Muscle of arm (tissue), 12 donors: Measurements from ENCODE around the gene SPARC. TPM values are rescaled to one million over a fixed set of nuclear protein-coding genes. Genes with fewer than 3 reads are reported as not detected.
"Not testable (repeated sequence)": the region's sequence is repeated elsewhere in the genome, so short reads cannot be mapped to it uniquely, and the experiment has no call there.

Experiments used
- DNase-seq: peaks from one replicate; pipeline ENCODE4 v3.0.0-alpha.2; 2013
- polyA plus RNA-seq, 12 donors: library from polyadenylated mRNA; unstranded; fragments of 120-200 nt; gene quantifications; one replicate each; pipeline ENCODE4 v1.2.1, GENCODE V29; 2013; ENCODE audit not compliant: insufficient read length in 12 of 12

Gene SPARC
- polyA plus RNA-seq, 12 donors: 3,389 to 6,972 (median 4,467) TPM

DNA sequence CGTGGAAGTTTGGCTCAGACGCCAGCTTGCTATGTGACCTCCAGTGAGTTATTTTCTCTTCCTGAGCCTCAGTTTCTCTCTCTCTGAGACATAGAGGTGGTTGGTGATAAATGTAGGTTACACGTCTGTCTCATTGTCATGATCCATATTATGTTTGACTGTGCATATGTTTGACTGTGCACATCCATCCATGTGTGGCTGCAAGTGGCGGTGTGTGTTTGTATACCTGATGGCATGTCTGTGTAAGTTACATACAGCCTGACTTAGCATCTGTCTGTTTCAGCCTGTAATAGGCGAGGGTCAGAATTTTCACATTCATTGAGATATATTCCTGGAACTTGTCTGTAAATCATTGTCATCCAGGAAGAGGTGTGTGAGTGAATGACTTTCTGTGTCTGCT lies 3.3 kb downstream of the SPARC start:
- no peak for DNase-seq

DNA sequence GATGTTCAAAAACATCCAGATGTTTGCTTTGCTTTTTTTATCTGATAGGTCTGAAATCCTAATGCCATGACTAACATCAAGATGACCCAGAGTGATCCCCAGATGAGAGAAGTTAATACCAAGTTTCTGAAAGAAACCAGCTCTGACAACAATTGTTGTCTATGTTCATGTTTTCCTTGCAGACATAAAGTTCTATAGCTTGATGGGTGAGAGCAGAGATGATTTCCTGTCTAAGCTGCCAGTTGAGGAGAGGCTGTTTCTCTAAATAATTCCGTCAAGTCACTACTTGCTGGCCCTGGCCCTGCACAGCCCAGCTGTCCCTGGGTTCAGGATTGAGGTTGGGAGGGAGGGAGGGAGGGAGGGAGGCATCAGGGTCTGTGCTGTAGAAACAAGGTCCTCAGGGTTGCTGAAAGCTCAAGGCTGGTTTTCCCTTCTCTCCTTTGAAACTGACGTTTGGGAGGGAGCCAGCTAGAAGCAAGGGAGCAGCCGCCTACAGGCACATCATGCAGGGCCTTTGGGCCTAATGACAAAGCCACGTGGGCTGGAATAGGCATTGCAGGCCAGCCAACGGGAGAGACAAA lies 3.9 kb downstream of the SPARC start:
- DNase-seq: no peak

DNA sequence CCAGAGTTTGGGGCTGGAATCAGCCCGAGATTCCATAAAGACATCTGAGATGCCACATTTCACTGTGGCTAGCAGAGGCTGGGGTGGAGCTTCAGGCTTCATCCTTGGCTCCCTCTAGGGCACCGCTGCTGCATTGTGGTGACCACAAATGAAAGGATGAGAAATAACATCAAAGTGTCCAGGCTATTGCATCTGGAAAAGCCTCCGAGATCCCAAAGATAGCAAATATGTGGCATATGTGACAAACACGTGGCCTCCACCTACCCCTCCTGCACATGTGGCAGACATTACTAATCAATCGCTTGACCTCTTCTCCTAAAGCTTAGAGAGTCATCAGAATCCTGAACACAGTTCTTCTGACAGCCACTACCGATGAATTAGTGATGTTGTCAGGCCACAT lies 4.5 kb downstream of the SPARC start:
- no peak for DNase-seq

DNA sequence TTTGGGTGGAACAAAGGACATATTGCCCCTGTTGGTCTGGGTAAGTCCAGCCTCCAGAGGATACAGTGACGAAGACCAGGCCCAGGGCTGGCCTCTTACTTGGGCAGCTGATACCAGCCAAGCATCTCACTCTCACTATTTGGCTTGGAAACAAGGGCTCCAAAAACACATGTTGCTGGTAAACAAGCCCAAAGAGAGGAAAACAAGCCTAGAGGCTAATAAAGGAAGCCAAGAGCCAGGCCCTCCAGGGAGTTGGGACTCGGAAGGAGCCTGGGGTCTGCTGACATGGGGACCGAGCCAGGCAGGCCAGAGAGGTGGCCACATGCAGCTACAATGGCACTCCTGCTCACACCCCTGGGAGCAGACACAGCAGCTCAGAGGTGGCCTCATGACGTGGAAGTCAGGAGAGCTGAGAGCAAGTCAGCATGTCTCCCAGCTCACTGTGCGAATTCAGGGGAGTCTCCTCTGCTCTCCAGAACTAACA lies 5.7 kb downstream of the SPARC start:
- no peak for DNase-seq

DNA sequence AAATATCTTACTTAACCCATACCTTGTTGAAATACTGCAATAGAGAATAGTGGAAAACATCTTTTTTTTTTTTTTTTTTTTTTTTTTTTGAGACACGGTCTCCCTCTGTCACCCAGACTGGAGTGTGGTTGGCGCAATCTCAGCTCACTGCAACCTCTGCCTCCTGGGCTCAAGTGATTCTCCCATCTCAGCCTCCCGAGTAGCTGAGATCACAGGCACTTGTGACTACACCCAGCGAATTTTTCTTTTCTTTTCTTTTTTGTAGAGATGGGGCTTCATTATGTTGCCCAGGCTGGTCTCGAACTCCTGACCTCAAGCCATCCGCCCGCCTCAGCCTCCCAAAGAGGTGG lies 6.6 kb downstream of the SPARC start:
- DNase-seq: not testable (repeated sequence)

DNA sequence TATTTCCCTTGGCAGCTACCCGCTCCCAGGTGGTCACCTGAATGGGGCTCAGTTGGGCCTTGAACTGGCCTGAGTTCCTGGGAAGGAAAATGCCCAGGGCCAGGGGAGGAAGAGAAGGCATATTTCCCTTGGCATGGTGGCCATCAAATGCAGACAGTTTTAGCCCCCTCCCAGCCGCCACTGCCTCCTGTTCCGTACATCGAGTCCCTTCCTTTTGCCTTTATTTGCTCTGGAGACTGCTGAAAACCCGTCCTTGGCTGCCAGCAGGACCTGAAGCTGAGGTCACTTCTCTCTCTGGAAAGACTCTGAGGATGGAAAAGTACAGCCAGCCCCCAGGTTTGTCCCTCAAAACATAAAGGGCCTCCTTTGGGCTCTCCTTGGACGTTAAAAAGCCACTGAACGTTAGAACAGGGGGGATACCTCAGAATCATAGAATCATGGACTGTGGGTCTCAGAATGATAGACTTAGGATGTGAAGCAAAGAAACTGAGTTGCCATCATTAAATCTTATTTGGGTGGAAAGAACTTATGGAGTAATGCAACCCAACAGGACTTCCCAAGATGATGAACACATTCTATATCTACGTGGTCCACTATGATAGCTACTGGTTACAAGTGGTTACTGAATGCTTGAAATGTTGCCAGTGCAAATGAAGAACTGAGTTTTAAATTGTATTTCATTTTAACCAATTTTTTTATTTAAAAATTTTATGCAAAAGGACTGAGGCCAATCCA lies 7.1 kb downstream of the SPARC start:
- DNase-seq: no peak

DNA sequence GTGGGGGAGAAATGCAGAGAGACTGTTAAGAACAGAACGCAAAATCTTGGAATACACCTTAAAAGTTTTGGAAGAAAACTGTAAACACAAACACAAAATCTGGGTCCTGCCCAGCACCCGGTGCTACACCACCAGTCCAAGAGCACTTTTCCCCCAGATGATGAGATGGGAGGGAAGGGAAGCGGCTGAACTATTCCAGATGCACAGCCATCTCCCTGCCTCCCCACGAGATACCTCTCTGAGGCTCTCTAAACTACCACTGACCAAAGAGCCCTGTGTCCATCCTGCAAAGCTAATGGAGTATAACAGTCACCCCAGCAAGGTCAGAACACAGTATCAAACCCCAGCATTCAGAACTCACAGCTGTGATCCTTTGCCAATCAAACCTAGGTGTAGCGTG lies 8.0 kb downstream of the SPARC start:
- DNase-seq: no peak

DNA sequence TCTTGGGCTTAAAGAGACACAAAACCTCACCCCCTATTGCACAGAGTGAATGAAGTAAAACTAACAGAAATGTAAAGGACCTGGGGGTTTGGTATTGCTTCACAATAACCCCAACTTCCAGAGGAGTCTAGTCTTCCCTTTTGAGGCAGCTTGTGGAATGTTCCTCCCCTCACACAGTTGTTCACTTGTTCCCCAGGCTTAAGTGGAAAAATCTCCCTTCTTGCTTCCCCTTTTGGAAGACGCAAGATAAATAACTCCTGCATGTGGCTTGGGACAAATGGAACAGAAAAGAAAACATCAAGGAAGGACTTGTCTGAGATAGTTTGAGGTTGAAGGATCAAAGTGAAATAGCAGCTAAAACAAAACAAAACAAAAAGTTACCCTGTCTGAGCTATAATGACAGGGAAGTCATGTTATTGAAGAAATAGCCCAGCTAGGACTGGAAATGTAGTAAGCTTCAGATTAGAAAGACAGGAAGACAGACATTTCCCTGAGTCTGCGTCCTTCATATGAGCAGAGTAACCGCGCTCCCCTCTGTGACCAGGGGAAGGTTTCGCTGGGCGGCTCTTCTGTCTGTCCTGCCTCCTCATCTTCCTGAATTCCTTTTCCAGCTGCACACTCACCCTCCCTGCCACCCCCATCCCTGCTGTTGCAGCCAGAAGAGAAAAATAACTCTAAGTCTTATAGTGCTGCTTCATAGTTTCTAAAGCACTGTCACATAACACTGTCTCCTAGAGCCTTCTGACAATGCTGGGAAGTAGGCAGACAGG lies 8.8 kb downstream of the SPARC start:
- DNase-seq: no peak

DNA sequence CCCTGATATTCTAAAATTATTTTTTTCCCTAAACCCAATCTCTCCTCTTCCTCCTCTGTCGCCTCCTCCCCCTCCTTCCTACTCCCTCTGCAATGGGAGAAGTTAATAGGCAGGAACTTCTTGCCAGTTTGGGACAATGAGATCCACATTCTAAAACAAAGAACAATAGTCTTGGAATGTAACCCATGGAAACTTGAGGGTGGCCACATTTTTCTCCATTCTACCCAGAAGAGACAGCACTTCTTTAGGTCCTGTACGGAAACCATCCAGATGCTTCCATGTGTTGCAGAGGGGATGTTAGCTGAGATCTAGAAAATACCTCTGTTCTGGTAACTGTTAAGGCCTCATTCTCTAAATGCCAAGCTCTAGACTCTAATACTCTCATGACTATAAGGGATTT lies 10.0 kb downstream of the SPARC start:
- no peak for DNase-seq

DNA sequence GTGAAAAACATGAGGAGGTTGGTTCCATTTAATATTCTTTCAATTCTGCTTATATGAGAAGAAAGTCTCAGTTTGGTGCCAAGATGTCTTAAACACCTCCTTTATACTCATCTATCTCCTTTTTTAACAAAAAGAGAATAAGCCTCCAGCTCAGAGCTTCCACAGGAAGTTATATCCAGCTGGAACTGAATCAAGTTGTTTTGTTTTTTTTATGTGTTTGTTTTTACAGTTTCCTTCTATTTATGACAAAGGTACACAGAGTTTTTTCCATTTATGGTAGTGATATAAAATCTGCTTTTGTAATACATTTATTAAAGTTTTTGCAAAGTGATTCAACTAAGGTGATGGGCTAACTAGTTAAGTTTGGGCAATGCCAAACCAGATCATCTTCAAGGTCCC lies 10.4 kb downstream of the SPARC start:
- DNase-seq: no peak

DNA sequence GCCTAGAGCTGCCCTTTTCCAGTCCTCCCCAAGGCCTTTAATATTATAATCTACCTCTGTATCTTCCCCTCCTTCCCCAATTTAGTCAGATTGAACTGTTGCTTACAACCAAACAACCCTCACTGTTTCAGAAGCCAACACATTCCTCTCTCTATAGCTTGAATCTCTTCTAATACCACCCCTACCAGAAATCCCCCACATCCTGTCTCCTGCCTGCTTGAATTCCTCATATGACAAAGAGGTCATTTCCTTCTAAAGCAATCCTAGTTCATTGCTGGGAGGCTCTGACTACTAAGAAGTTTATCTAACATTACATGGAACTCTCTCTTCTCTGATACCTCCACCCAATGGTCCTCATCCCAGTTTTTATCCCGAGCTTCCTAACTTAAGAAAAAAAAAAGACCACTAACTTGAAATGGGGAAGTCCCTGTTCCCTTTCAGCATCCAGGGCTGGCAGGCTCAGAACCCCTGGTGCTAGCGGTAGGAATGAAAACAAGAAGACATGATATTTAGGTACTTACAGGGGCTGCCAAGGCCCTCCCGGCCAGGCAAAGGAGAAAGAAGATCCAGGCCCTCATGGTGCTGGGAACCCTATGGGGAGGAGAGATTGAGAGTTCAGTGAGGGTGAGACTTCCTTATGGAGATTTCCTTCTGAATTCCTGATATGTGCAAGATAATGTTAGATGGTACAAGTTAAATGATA lies 11.0 kb downstream of the SPARC start:
- DNase-seq: no peak

DNA sequence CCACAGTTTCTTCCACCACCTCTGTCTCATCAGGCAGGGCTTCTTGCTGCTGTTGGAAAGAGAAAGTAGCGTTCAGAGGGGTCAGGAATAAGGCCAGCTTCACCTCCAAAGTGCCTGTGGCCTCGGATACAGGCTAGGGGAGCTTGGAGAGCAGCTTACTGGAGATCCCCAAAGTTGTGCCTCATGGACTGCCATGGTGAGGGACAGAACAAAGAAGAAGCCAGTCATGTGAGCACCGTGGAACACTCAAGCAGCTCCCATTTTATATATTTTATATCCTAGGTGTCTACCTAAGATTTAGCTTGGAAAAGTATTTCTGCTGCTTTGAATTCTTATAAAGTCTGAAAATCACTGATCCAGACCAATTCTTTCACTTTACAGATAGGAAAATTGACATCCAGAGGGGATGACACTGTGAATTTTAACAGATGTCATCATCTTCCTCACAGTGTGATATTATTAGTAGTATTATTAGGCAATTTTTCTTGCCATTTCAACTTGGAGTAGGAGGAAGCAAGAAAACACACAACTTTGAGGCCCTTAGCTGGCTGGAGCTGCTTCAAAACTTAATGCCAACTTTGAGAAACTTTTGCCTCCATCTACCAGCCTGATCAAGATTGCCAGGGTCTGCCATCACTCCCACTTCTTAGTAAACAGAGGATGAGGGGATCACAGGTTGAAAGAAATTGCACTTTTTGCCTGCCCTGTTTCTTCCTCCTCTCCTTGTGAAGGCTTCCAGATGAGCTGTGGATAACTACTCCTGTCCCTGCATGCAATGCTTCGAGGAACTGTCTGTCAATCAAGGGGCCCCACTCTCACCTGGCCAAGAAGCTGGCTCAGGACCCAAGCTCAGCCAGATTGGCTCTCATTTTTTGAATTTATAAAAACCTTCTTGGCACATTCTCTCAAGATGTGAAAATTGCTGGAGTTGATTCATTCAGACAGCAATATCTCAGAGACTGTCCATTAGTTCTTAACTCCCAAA lies 11.8 kb downstream of the SPARC start:
- DNase-seq: no peak

DNA sequence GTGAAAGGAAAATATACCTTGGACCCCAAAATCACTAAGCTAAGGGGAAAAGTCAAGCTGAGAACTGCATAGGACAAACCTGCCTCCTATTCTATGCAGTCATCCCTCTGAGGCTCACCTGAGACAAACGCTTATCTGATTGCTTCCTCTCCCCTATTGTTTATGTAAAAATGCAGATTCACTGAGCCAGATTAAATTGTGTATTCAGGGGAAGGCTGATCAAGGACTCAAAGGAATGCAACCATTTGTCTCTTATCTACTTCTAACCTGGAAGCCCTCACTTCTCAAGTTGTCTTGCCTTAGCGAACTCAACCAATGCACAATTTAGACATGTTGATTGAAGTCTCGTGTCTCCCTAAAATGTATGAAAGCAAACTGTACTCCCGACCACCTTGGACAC lies 13.3 kb downstream of the SPARC start:
- no peak for DNase-seq

DNA sequence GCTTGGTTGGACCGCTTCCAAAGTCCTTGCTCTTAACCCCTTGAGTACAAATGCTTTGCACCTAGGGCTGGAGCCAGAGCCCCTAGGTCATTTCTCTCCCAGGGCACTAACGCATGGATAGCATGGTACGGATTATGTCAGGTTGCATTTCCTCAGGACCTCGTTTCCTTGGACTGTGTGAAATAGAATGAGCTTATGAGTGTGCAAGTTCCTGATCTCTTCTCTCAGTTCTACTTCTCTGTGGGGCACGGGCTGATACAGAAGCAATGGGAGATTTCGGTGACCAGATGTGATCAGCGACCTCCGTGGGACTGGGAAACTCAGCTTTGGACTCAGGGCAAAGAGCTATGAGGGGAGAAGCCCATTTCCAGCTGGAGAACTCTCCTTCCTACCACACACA lies 14.2 kb downstream of the SPARC start:
- no peak for DNase-seq

DNA sequence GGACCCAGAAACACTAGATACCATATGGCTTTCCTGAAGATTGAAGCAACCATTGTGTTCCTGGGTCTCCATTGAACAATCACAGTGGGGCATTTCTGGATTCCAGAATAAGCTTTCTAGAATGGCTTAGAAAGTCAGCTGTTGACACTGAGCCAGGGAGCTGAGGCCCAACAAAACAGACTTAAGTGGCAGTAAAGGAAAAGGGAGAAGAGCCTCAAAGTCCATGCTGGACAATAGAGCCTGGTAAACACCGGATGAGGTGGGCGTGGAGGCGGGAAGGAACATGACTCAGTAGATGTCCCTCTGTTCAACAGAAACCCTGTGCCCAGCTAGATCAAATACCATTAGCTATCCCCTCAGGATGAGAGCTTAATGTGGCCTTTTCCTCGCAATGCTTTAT lies 14.8 kb downstream of the SPARC start:
- DNase-seq: no peak

DNA sequence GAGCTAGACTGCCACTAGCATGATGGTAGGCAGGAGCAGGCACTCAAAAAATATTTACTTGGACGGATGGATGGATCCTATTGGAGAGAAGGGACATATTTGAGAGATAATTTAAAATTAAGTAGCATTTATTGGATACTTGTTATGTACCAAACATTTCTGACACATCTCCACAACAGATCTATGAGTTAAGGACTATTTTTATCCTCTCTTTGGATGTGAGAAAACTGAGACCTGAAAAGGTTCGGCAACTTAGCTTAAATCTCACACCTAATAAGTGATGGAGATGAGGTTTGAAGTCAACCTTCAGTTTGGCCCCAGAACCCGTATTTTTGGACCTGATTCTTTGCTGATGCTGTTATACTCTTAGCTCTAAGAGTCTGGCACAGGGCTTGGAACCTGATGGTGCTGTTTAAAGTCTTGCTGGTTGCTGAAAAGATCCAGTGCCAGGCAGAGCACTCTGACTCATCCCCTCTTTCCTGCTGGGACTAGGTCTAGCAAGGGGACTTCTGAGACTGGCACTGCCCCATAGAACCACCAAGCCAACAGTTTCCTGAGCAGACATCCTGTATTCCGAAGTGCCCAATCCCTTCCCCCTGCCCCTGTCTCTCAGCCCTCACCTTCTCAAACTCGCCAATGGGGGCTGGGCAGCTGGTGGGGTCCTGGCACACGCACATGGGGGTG lies 15.6 kb downstream of the SPARC start:
- no peak for DNase-seq

DNA sequence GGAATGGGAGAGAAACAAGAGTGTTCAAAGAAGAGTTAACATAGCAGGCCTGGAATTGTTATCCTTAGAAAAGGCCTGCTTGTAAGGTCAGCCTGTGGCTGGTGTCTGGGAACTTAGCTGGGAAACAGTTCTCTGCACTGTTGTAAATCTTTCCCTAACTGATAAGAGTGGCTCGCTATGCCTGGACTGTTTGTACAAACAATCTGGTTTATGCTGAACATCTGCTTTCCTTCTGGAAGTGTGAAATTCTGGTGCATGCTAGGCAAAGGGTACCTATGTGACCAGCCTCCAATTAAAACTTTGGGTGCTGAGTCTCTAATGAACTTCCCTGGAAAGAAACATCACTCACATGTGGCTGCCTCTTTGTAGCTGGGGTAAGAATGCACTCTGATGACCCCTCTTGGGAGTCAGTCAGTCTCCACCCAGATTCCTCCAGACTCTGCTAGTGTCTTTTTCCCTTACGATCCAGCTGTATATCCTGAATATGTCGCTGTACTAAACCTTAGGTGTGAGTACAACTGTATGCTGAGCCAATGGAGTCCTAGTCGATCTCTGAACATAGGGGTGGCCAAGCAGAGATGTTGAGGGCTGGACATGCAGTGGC lies 16.5 kb downstream of the SPARC start:
- no peak for DNase-seq

DNA sequence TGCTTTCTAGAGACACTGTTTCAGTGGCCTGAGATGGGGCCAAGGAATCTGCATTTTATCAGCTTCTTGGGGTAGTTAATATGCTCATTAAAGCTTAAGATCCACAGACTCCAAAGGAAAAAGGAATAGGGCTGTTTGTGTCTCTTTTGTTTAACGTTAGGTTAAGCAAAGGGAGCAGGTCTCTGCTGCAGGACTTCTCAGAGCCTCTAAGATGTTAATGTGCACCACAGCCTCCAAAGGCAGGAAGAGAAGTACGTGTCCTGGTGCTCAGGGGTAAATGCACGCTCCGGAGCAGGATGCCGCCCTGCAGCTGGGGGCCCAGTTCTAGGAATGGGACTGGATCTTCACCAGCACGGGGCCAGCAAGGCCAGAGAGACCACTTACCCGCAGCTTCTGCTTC lies 19.6 kb downstream of the SPARC start:
- no peak for DNase-seq

DNA sequence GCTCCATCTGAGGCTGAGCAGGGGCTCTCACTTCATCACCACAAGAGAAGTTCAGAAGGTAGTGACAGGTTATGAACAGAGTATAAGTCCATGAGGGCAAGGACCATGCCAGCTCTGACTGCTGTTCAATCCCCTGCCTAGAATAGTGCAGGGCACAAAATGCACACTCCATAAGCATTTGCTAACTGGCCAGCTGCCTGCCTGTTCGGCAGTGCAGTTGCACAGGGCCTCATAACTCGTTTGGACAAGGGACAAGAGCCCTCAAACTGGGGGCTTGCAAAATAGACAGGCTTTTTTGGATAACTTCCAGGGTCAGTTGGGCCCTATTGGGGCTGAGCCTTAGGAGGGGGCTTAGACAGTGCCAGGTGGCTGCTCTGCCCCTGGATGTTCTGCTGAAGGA lies 21.1 kb downstream of the SPARC start:
- DNase-seq: no peak
